Measurements from ENCODE around the gene PSMD11. TPM values are rescaled to one million over a fixed set of nuclear protein-coding genes. Genes with fewer than 3 reads are reported as not detected.
A peak's percentile ranks its signal among the peaks of the same experiment; 100 is the strongest.

The PSMD11 gene
- total and polyA plus RNA-seq, 12 donors, result 25.0 to 128 (median 57.1) TPM

GRCh38 chr17:32516450-32516849 lies 72.1 kb downstream of the PSMD11 start:
- no peaks in the 10 kb centered on the region for H3K9me3 ChIP-seq (replicated peaks in 1 of 3)
- peak overlapping the region in 1 of 5 donors; percentile 9 for H3K27ac ChIP-seq
- intact Hi-C loops (cut with DNase I), result no loop called here
- DNase-seq, result peak in 2 of 7 donors; percentile 15 to 39
- TF ChIP-seq, protein P1, sequence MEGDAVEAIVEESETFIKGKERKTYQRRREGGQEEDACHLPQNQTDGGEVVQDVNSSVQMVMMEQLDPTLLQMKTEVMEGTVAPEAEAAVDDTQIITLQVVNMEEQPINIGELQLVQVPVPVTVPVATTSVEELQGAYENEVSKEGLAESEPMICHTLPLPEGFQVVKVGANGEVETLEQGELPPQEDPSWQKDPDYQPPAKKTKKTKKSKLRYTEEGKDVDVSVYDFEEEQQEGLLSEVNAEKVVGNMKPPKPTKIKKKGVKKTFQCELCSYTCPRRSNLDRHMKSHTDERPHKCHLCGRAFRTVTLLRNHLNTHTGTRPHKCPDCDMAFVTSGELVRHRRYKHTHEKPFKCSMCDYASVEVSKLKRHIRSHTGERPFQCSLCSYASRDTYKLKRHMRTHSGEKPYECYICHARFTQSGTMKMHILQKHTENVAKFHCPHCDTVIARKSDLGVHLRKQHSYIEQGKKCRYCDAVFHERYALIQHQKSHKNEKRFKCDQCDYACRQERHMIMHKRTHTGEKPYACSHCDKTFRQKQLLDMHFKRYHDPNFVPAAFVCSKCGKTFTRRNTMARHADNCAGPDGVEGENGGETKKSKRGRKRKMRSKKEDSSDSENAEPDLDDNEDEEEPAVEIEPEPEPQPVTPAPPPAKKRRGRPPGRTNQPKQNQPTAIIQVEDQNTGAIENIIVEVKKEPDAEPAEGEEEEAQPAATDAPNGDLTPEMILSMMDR (IDR thresholded peaks at IDR 0.05), result no peak
- no peak for TF ChIP-seq POLR2A (IDR thresholded peaks at IDR 0.05)
- H3K4me1 ChIP-seq (replicated peaks in 1 of 2), result peaks cover 19 to 27% of the 10 kb centered on the region in 2 donors
- H3K4me3 ChIP-seq, result no peak overlapping the region
- no peaks in the 10 kb centered on the region for H3K27me3 ChIP-seq
- 8 to 36% (median 12%) methylated on average over 2 of the region's 2 CpGs for WGBS, 4 donors
- H3K36me3 ChIP-seq (replicated peaks in 1 of 2), result no peaks in the 10 kb centered on the region

DNA sequence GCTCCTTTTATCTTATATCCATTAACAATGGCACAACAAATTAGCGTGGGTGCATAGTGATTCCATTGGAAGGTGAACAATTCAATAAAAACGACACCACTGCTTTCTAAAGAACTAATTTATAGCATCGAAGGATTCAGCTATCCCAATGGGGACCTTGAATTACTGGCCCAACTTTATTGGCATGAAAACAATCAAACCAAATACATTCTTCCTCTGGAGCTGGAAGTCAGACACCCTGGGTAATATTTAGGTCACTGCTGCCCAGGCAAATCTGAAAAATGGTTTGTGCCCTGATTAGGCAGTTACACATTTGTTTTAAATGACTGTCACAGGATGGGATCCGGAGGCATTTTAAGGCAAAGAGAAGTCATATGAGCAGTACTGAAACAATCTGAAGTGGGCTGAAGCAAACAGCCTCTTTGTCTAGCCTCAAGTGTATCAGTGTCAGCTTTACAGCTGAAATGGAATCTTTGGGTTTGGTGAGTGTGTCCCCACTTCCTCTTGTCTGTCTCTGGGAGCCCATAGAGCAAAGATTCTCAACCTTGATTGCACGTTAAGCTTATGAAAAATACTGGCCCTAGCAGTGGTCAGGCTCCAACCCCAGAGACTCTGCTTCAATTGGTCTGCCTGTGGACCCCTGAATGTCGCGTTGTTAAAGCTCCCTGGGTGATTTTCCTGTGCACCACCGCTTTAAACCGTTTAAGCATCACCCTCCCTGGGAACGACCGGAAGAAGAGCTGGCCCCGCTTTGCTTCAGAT lies 72.8 kb downstream of the PSMD11 start:
- H3K9me3 ChIP-seq (replicated peaks in 1 of 3), result no peaks in the 10 kb centered on the region
- DNase-seq, result no peak
- 69 to 83% (median 77%) methylated on average over 11 to 12 of the region's 12 CpGs for WGBS, 4 donors
- no peak overlapping the region for H3K4me3 ChIP-seq
- H3K36me3 ChIP-seq (replicated peaks in 1 of 2), result no peaks in the 10 kb centered on the region
- peak overlapping the region in 1 of 5 donors; percentile 9 for H3K27ac ChIP-seq
- TF ChIP-seq, protein P1 (IDR thresholded peaks at IDR 0.05), result no peak
- no peak for TF ChIP-seq POLR2A (IDR thresholded peaks at IDR 0.05)
- intact Hi-C loops (cut with DNase I), result no loop called here
- H3K4me1 ChIP-seq (replicated peaks in 1 of 2), result peaks cover 19 to 27% of the 10 kb centered on the region in 2 donors
- no peaks in the 10 kb centered on the region for H3K27me3 ChIP-seq

GRCh38 chr17:32517982-32518381 lies 73.7 kb downstream of the PSMD11 start:
- H3K9me3 ChIP-seq (replicated peaks in 1 of 3), result no peaks in the 10 kb centered on the region
- peaks cover 19 to 27% of the 10 kb centered on the region in 2 donors for H3K4me1 ChIP-seq (replicated peaks in 1 of 2)
- H3K36me3 ChIP-seq (replicated peaks in 1 of 2), result no peaks in the 10 kb centered on the region
- H3K27ac ChIP-seq, result no peak overlapping the region
- no peaks in the 10 kb centered on the region for H3K27me3 ChIP-seq
- intact Hi-C loops (cut with DNase I), result no loop called here
- no peak for TF ChIP-seq POLR2A (IDR thresholded peaks at IDR 0.05)
- TF ChIP-seq, protein P1 (IDR thresholded peaks at IDR 0.05), result no peak
- no peak overlapping the region for H3K4me3 ChIP-seq
- WGBS, 4 donors, result 91 to 96% (median 95%) methylated on average over 5 to 7 of the region's 7 CpGs
- no peak for DNase-seq

DNA sequence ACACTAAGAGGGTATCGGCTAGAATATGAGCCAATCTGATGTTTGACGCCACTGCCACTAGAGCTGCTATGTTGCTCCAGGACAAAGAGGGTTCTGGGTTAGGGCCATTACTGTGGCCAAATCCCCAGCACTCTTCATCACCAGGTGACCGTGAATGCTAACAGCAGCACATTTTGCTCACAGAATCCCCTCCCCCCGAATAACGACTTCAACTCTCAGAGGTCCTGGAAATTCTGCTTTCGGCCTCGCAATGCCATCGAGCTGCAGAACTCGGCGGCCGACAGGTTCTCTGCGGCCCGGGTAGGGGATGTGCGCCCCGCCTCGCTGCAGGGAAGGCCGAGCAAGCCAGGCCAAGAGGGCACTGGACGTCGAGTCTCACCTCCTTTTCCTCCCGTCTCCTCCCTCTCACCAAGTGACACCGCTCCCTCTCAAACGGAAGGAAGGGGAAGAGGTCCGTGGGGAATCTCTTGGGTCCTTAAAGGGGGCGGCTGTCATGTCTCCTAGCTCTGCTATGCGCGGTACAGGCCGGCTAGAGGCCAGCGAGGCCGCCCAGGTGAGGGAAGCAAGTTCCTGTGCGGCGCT lies 74.4 kb downstream of the PSMD11 start:
- WGBS, 4 donors, result 49 to 55% (median 54%) methylated on average over 27 to 31 of the region's 31 CpGs
- no peak for DNase-seq
- no peak overlapping the region for H3K27ac ChIP-seq
- TF ChIP-seq POLR2A (IDR thresholded peaks at IDR 0.05), result no peak
- TF ChIP-seq, protein P1 (IDR thresholded peaks at IDR 0.05), result no peak
- intact Hi-C loops (cut with DNase I), result no loop called here
- H3K4me1 ChIP-seq (replicated peaks in 1 of 2), result peaks cover 19 to 27% of the 10 kb centered on the region in 2 donors
- H3K36me3 ChIP-seq (replicated peaks in 1 of 2), result no peaks in the 10 kb centered on the region
- peak overlapping the region in 2 of 4 donors; percentile 14 to 65 for H3K4me3 ChIP-seq
- no peaks in the 10 kb centered on the region for H3K27me3 ChIP-seq
- H3K9me3 ChIP-seq (replicated peaks in 1 of 3), result no peaks in the 10 kb centered on the region

All from adrenal gland (tissue), 12 donors.